Pancreas (tissue), 10 donors: ENCODE data around the gene HBG1. TPM values are rescaled to one million over a fixed set of nuclear protein-coding genes. Genes with fewer than 3 reads are reported as not detected.
A peak's percentile ranks its signal among the peaks of the same experiment; 100 is the strongest.

Source experiments
- ATAC-seq, 4 donors: fragments of 200-7000 bp; cut with Tn5 transposase; one replicate each; pipeline versions ENCODE4 v1.8.0 to v1.9.1; 2020; ENCODE audit warnings: mild to moderate bottlenecking in 4 of 4, moderate library complexity in 4 of 4
- DNase-seq, 6 donors: peaks; one replicate each; pipeline ENCODE4 v3.0.0-alpha.2; 2020
- FAIRE-seq: peaks from 2 replicates; lab custom pipeline; 2012; peaks lifted over from hg19 to GRCh38; lab: Jason Lieb, UNC
- H3K27ac ChIP-seq, 4 donors: fragments of 200-600 bp; sonication (generic); 1 replicate in 3 of 4; 2 replicates in 1 of 4; pipeline versions ENCODE4 v1.5.0 to v1.8.0; 2020
- H3K27me3 ChIP-seq, 4 donors: fragments of 200-600 bp; one replicate each; pipeline ENCODE4 v1.8.0; 2021
- H3K36me3 ChIP-seq, 3 donors: fragments of 200-600 bp; sonication (generic) in 1 of 3; one replicate each; pipeline versions ENCODE4 v1.5.0 to v1.8.0; 2020 to 2021
- H3K4me1 ChIP-seq, 3 donors: fragments of 200-600 bp; one replicate each; pipeline ENCODE4 v1.8.0; 2021
- H3K4me3 ChIP-seq, 4 donors: fragments of 200-600 bp; sonication (generic) in 2 of 4; one replicate each; pipeline versions ENCODE4 v1.5.0 to v1.8.0; 2020 to 2021
- H3K9me3 ChIP-seq, 4 donors: fragments of 200-600 bp; one replicate each; pipeline ENCODE4 v1.8.0; 2021
- CTCF ChIP-seq, 4 donors: fragments of 200-600 bp; sonication (generic) in 3 of 4; IDR thresholded peaks; one replicate each; pipeline versions ENCODE4 v1.5.0 to v1.8.0; 2021; ENCODE audit warnings: antibody characterized with exemption in 4 of 4
- WGBS, 2 donors: extraction: QIAGEN DNeasy Blood & Tissue Kit; methylation state at CpG; one replicate each; pipeline ENCODE4 v1.1.7; 2013; 5-methylcytosine and 5-hydroxymethylcytosine counted together
- intact Hi-C, 3 donors: fragments of 100-400 bp; cut with DNase I; formaldehyde crosslinking; loops; one replicate each; pipeline versions ENCODE4 v1.11.1 to v1.14.2; 2022
- polyA plus RNA-seq, 2 donors: library from polyadenylated mRNA; stranded (reverse); fragments of 200-250 nt; gene quantifications; one replicate each; pipeline ENCODE4 v1.2.3, GENCODE V29; 2013
- total RNA-seq, 6 donors: library from RNA; stranded (reverse); fragmentation: NEBNext Ultra II Directional in 4 of 6; extraction: Animal tissue kit (Norgen Biotek cat#: 25700) in 4 of 6; gene quantifications; one replicate each; pipeline versions ENCODE4 v1.2.1 to v1.2.4, GENCODE V29; 2021 to 2023
- donor health status: healthy with polysubstance abuse.
- donor health status: DM: no; HTN: no; CAD: no; lungs with moderate emphysema.
- donor health status: DM: no; HTN: no; CAD: no.
- donor health status: control.
- donor health status: control.
- donor health status: Bipolar disorder and iron deficiency.
- donor health status: DM: yes; HTN: yes; CAD: no.
- donor health status: DM: no; HTN: no; CAD: no.
- donor health status: DM: no; HTN: no; CAD: no.
- donor health status: DM: yes; HTN: yes; CAD: no.

HBG1 gene
- total and polyA plus RNA-seq, 8 donors = 3.3 TPM; not detected in 7

- no peaks in the 10 kb centered on the region for H3K4me1 ChIP-seq
- no peak for TF ChIP-seq CTCF (IDR thresholded peaks at IDR 0.05)
- H3K27ac ChIP-seq = no peak overlapping the region
- FAIRE-seq (no peak), ATAC-seq (no peak), DNase-seq (no peak)
- intact Hi-C loops = no loop called here
- no peaks in the 10 kb centered on the region for H3K9me3 ChIP-seq
- H3K36me3 ChIP-seq = no peaks in the 10 kb centered on the region
- WGBS, 2 donors = 70 to 84% methylated on average over 2 of the region's 2 CpGs
- no peak overlapping the region for H3K4me3 ChIP-seq
- H3K27me3 ChIP-seq = no peaks in the 10 kb centered on the region
Measured at GRCh38 chr11:5229796-5230195, 19.9 kb downstream of the HBG1 start.

DNA sequence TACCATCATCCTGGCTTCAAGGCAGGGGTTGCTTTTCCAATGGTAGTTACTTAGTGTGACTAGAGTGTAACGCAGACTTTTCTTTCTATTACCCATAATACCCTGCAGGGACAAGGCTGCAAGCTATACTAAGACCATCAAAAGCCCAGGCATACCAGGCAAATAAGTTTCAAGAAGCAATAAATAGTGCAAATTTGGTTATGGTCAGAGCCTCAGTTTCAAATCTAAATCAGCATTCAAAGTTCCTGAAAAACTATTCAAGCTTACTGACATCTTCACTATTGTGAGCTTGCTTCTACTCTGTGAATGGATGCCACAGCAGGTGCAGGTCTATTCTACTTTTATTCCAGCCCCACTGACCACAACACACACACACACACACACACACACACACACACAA is 20.3 kb downstream of the HBG1 start:
- Histone ChIP-seq H3K27ac (no peak overlapping the region), H3K4me3 (no peak overlapping the region), H3K27me3 (no peaks in the 10 kb centered on the region), H3K9me3 (no peaks in the 10 kb centered on the region), H3K4me1 (no peaks in the 10 kb centered on the region), H3K36me3 (no peaks in the 10 kb centered on the region)
- 85 to 86% methylated on average over 1 of the region's 1 CpG for WGBS, 2 donors
- DNase-seq (no peak), FAIRE-seq (no peak), ATAC-seq (no peak)
- no peak for TF ChIP-seq CTCF (IDR thresholded peaks at IDR 0.05)
- intact Hi-C loops = no loop called here

- intact Hi-C loops = no loop called here
- no peak overlapping the region for H3K4me3 ChIP-seq
- H3K4me1 ChIP-seq = no peaks in the 10 kb centered on the region
- DNase-seq = no peak
- no peak for ATAC-seq
- no peaks in the 10 kb centered on the region for H3K27me3 ChIP-seq
- 52 to 53% methylated on average over 5 of the region's 5 CpGs for WGBS, 2 donors
- FAIRE-seq = no peak
- no peaks in the 10 kb centered on the region for H3K9me3 ChIP-seq
- H3K27ac ChIP-seq = no peak overlapping the region
- H3K36me3 ChIP-seq = no peaks in the 10 kb centered on the region
- no peak for TF ChIP-seq CTCF (IDR thresholded peaks at IDR 0.05)
Measured at GRCh38 chr11:5228124-5228523, 21.5 kb downstream of the HBG1 start.

- intact Hi-C loops = no loop called here
- no peak for TF ChIP-seq CTCF (IDR thresholded peaks at IDR 0.05)
- DNase-seq (no peak), FAIRE-seq (no peak), ATAC-seq (no peak)
- no peak overlapping the region for H3K4me3 ChIP-seq
- H3K36me3 ChIP-seq = no peaks in the 10 kb centered on the region
- 16 to 22% methylated on average over 1 of the region's 1 CpG for WGBS, 2 donors
- H3K9me3 ChIP-seq = no peaks in the 10 kb centered on the region
- H3K27ac ChIP-seq = no peak overlapping the region
- H3K27me3 ChIP-seq = no peaks in the 10 kb centered on the region
- H3K4me1 ChIP-seq = no peaks in the 10 kb centered on the region
Measured at GRCh38 chr11:5227681-5228080, 22.0 kb downstream of the HBG1 start.

DNA sequence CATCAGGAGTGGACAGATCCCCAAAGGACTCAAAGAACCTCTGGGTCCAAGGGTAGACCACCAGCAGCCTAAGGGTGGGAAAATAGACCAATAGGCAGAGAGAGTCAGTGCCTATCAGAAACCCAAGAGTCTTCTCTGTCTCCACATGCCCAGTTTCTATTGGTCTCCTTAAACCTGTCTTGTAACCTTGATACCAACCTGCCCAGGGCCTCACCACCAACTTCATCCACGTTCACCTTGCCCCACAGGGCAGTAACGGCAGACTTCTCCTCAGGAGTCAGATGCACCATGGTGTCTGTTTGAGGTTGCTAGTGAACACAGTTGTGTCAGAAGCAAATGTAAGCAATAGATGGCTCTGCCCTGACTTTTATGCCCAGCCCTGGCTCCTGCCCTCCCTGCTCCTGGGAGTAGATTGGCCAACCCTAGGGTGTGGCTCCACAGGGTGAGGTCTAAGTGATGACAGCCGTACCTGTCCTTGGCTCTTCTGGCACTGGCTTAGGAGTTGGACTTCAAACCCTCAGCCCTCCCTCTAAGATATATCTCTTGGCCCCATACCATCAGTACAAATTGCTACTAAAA is 22.8 kb downstream of the HBG1 start, which contains the start of gene HBB:
HBB (minus strand) TSS at position 340 of the 579 bp plus-strand sequence; CDS start at position 290, 50 bp downstream.
- TF ChIP-seq CTCF (IDR thresholded peaks at IDR 0.05) = no peak
- H3K27ac ChIP-seq = no peak within 1 kb of the TSS
- no peak within 1 kb of the TSS for H3K4me3 ChIP-seq
- H3K36me3 ChIP-seq = no peaks in the 10 kb centered on the region
- no peaks in the 10 kb centered on the region for H3K9me3 ChIP-seq
- FAIRE-seq (no peak), ATAC-seq (no peak), DNase-seq (peak in 1 of 6 donors; percentile 12)
- H3K27me3 ChIP-seq = no peaks in the 10 kb centered on the region
- intact Hi-C loops = no loop called here
- WGBS, 2 donors = 65 to 76% methylated on average over 3 of the region's 3 CpGs
- H3K4me1 ChIP-seq = no peaks in the 10 kb centered on the region
